WTC11 (cell line): ENCODE results near the gene ZBTB8B. TPM values are rescaled to one million over a fixed set of nuclear protein-coding genes. Genes with fewer than 3 reads are reported as not detected.
"Not testable (repeated sequence)": the region's sequence is repeated elsewhere in the genome, so short reads cannot be mapped to it uniquely, and the experiment has no call there.

Source experiments
- ATAC-seq: fragments of 200-7000 bp; cut with Tn5 transposase; 2 replicates; pipeline ENCODE4 v1.10.0; 2021; ENCODE audit warnings: mild to moderate bottlenecking, moderate library complexity
- CTCF ChIA-PET: fragments of 300-600 bp; sonication (Branson Sonifier 250); formaldehyde crosslinking; loops from one replicate; lab custom pipeline; 2021; ENCODE audit warnings: antibody characterized with exemption; lab: Charles Lee
- POLR2A ChIA-PET: fragments of 350-600 bp; sonication (Branson Sonifier 250); formaldehyde crosslinking; loops from one replicate; lab custom pipeline; 2021; ENCODE audit warnings: antibody characterized with exemption; lab: Charles Lee
- DNase-seq: peaks from one replicate; pipeline ENCODE4 v3.0.0; 2021; ENCODE audit warnings: low spot score
- H3K27ac Mint-ChIP-seq: 2 replicates; pipeline ENCODE4 v1.8.0; 2021; ENCODE audit warnings: mixed read lengths
- H3K27me3 Mint-ChIP-seq: 2 replicates; pipeline ENCODE4 v1.8.0; 2021; ENCODE audit warnings: low read depth, mild to moderate bottlenecking, moderate library complexity, mixed read lengths
- H3K36me3 Mint-ChIP-seq: 2 replicates; pipeline ENCODE4 v1.8.0; 2021; ENCODE audit warnings: mixed read lengths
- H3K4me1 Mint-ChIP-seq: 2 replicates; pipeline ENCODE4 v1.8.0; 2022; ENCODE audit warnings: mixed read lengths
- H3K4me3 Mint-ChIP-seq: 2 replicates; pipeline ENCODE4 v1.8.0; 2021; ENCODE audit warnings: mild to moderate bottlenecking, moderate library complexity, mixed read lengths
- H3K9me3 Mint-ChIP-seq: 2 replicates; pipeline ENCODE4 v1.8.0; 2021; ENCODE audit warnings: mixed read lengths
- ATF1 ChIP-seq: sonication (generic); formaldehyde crosslinking; IDR thresholded peaks from 2 replicates; pipeline ENCODE4 v1.8.1; 2023; ENCODE audit warnings: mild to moderate bottlenecking, moderate library complexity, missing genetic modification reagents
- CTCF ChIP-seq: fragments of 200-600 bp; IDR thresholded peaks from 2 replicates; pipeline ENCODE4 v1.8.0; 2022; ENCODE audit warnings: antibody characterized with exemption
- HMGA2 ChIP-seq: fragments of 250-450 bp; sonication (Bioruptor Pico); IDR thresholded peaks from 2 replicates; pipeline ENCODE4 v1.4.0; 2021; ENCODE audit warnings: mild to moderate bottlenecking, moderate library complexity
- PRDM15 ChIP-seq: sonication (generic); formaldehyde crosslinking; IDR thresholded peaks from 2 replicates; pipeline ENCODE4 v1.8.0; 2022; ENCODE audit warnings: missing genetic modification reagents
- ZNF317 ChIP-seq: sonication (generic); formaldehyde crosslinking; IDR thresholded peaks from 2 replicates; pipeline ENCODE4 v1.8.1; 2023; ENCODE audit warnings: low read depth, mild to moderate bottlenecking, moderate library complexity, missing genetic modification reagents, borderline replicate concordance
- total RNA-seq: library from RNA; stranded (reverse); gene quantifications from 3 replicates; pipeline ENCODE4 v1.2.3, GENCODE V29; 2021

ZBTB8B gene
- total RNA-seq, 1 experiment from 2014 or later, result 2.7 TPM

GRCh38 chr1:32448186-32448772 lies 16.6 kb upstream of the ZBTB8B start:
- peak; percentile 65 for ATAC-seq
- peak; percentile 58; the same call in 1 of the 2 replicates for TF ChIP-seq PRDM15
- peak; percentile 51; the same call in 1 of the 2 replicates for TF ChIP-seq HMGA2 (CRISPR knock-in tag)
- TF ChIP-seq CTCF, result peak; percentile 89
- DNase-seq, result peak; percentile 82
- Mint-ChIP-seq H3K36me3 (peaks cover 29% of the 10 kb centered on the region), H3K4me3 (peak overlapping the region; percentile 62), H3K4me1 (peaks cover 43% of the 10 kb centered on the region), H3K9me3 (peaks cover 31% of the 10 kb centered on the region)
- not testable (repeated sequence) for H3K27ac Mint-ChIP-seq, H3K27me3 Mint-ChIP-seq
- ChIA-PET POLR2A (interaction anchor here (0.5 to 0.6 kb wide), 2 partner anchors 56 to 78 kb away, joined by 4 to 5 read pairs; no protein-coding TSS in a partner anchor), CTCF (interaction anchor here (0.6 to 2.8 kb wide), 12 partner anchors 9 to 294 kb away, joined by 3 to 16 read pairs (median 4); partner anchors contain the start of genes RBBP4 and ZBTB8B)

- Mint-ChIP-seq H3K36me3 (peaks cover 29% of the 10 kb centered on the region), H3K27ac (no peak overlapping the region), H3K27me3 (peaks cover 7% of the 10 kb centered on the region), H3K9me3 (peaks cover 31% of the 10 kb centered on the region), H3K4me1 (peaks cover 37% of the 10 kb centered on the region), H3K4me3 (no peak overlapping the region)
- CTCF ChIA-PET, result interaction anchor here (1.0 to 2.8 kb wide), 10 partner anchors 10 to 294 kb away, joined by 3 to 16 read pairs (median 4); partner anchors contain the start of gene ZBTB8B
- POLR2A ChIA-PET, result interaction anchor here (0.7 kb wide), 1 partner anchor 239 kb away, joined by 3 read pairs; no protein-coding TSS in a partner anchor
- ATAC-seq (no peak), DNase-seq (peak; percentile 56)
- TF ChIP-seq ZNF317 (CRISPR knock-in tag) (no peak), ATF1 (CRISPR knock-in tag) (no peak), CTCF (peak; percentile 42; the same call in 1 of the 2 replicates), PRDM15 (no peak)
Measured at GRCh38 chr1:32448773-32449456, 16.0 kb upstream of the ZBTB8B start.

GRCh38 chr1:32449457-32449831 lies 15.4 kb upstream of the ZBTB8B start:
- ChIA-PET CTCF (interaction anchor here (1.0 to 2.8 kb wide), 8 partner anchors 15 to 293 kb away, joined by 3 to 16 read pairs (median 4); partner anchors contain the start of gene ZBTB8B), POLR2A (interaction anchor here (0.7 kb wide), 1 partner anchor 239 kb away, joined by 3 read pairs; no protein-coding TSS in a partner anchor)
- Mint-ChIP-seq H3K4me1 (peaks cover 31% of the 10 kb centered on the region), H3K9me3 (peaks cover 31% of the 10 kb centered on the region), H3K36me3 (peaks cover 29% of the 10 kb centered on the region)
- not testable (repeated sequence) for H3K27me3 Mint-ChIP-seq, ATAC-seq, DNase-seq, H3K4me3 Mint-ChIP-seq, H3K27ac Mint-ChIP-seq
